CD8-positive, alpha-beta memory T cell (primary cell): ENCODE data around the gene ZNF564. TPM values are rescaled to one million over a fixed set of nuclear protein-coding genes. Genes with fewer than 3 reads are reported as not detected.

Source experiments
- CTCF ChIA-PET: fragments of 350-600 bp; sonication (Branson Sonifier 250); formaldehyde crosslinking; loops from one replicate; lab custom pipeline; 2021; ENCODE audit warnings: antibody characterized with exemption; lab: Charles Lee
- POLR2A ChIA-PET: fragments of 350-600 bp; sonication (Branson Sonifier 250); formaldehyde crosslinking; loops from one replicate; lab custom pipeline; 2021; ENCODE audit warnings: antibody characterized with exemption; lab: Charles Lee
- DNase-seq, 5 donors: peaks; one replicate each; pipeline versions ENCODE4 v3.0.0 to v3.0.0-alpha.2; 2020 to 2022; ENCODE audit warnings: mixed read lengths in 1 of 5
- H3K27ac ChIP-seq: one replicate; pipeline ENCODE4 v1.7.0; 2013; ENCODE audit warnings: low read depth, mild to moderate bottlenecking, low read length, moderate library complexity
- H3K27me3 ChIP-seq: 2 replicates; pipeline ENCODE4 v1.7.0; 2013; ENCODE audit warnings: low read length, mild to moderate bottlenecking; ENCODE audit not compliant: insufficient read depth, poor library complexity, severe bottlenecking
- H3K36me3 ChIP-seq: 2 replicates; pipeline ENCODE4 v1.7.0; 2013; ENCODE audit warnings: mild to moderate bottlenecking, low read length, moderate library complexity; ENCODE audit not compliant: insufficient read depth
- H3K4me1 ChIP-seq: 2 replicates; pipeline ENCODE4 v1.7.0; 2013; ENCODE audit warnings: mild to moderate bottlenecking, low read length, moderate library complexity; ENCODE audit not compliant: insufficient read depth
- H3K4me3 ChIP-seq: 2 replicates; pipeline ENCODE4 v1.7.0; 2013; ENCODE audit warnings: mild to moderate bottlenecking, low read length
- H3K9me3 ChIP-seq: 2 replicates; pipeline ENCODE4 v1.7.0; 2013; ENCODE audit warnings: mild to moderate bottlenecking, low read length
- H3K27ac Mint-ChIP-seq, 8 donors: one replicate each; pipeline ENCODE4 v1.8.0; 2020 to 2021; ENCODE audit warnings: mixed read lengths in 8 of 8, mild to moderate bottlenecking in 6 of 8, inconsistent platforms in 3 of 8, moderate library complexity in 3 of 8
- H3K27me3 Mint-ChIP-seq, 2 donors: one replicate each; pipeline ENCODE4 v1.8.0; 2020 to 2021; ENCODE audit warnings: mixed read lengths in 2 of 2, mild to moderate bottlenecking in 1 of 2, moderate library complexity in 1 of 2
- H3K36me3 Mint-ChIP-seq, 3 donors: one replicate each; pipeline ENCODE4 v1.8.0; 2020 to 2021; ENCODE audit warnings: mixed read lengths in 3 of 3, inconsistent platforms in 1 of 3, mild to moderate bottlenecking in 1 of 3
- H3K4me1 Mint-ChIP-seq, 3 donors: one replicate each; pipeline ENCODE4 v1.8.0; 2020 to 2021; ENCODE audit warnings: mixed read lengths in 3 of 3, inconsistent platforms in 1 of 3, mild to moderate bottlenecking in 1 of 3
- H3K4me3 Mint-ChIP-seq, 7 donors: one replicate each; pipeline ENCODE4 v1.8.0; 2020 to 2021; ENCODE audit warnings: mixed read lengths in 7 of 7, mild to moderate bottlenecking in 6 of 7, moderate library complexity in 4 of 7, inconsistent platforms in 2 of 7
- H3K9me3 Mint-ChIP-seq, 5 donors: one replicate each; pipeline ENCODE4 v1.8.0; 2020 to 2022; ENCODE audit warnings: mixed read lengths in 5 of 5, mild to moderate bottlenecking in 3 of 5, moderate library complexity in 2 of 5, inconsistent platforms in 1 of 5
- polyA plus RNA-seq: library from polyadenylated mRNA; unstranded; fragments of 300-500 nt; fragmentation: Illumina TruSeq; gene quantifications from one replicate; pipeline ENCODE4 v1.2.3, GENCODE V29; 2021
- total RNA-seq, 2 experiments: library from RNA; stranded (reverse); gene quantifications; one replicate each; pipeline ENCODE4 v1.2.3, GENCODE V29; 2021

ZNF564 gene
- total and polyA plus RNA-seq, 3 experiments from 2014 or later = 7.4 to 16.7 (median 8.0) TPM

GRCh38 chr19:12545267-12545666 is 6.0 kb downstream of the ZNF564 start:
- Histone ChIP-seq H3K9me3 (no peaks in the 10 kb centered on the region), H3K4me3 (no peak overlapping the region), H3K4me1 (peaks cover 34% of the 10 kb centered on the region), H3K27me3 (no peaks in the 10 kb centered on the region), H3K36me3 (peaks cover 4% of the 10 kb centered on the region), H3K27ac (no peak overlapping the region)
- Mint-ChIP-seq H3K9me3 (peaks cover 0 to 4% (median 0%) of the 10 kb centered on the region in 5 donors), H3K4me3 (peak overlapping the region in 2 of 7 donors; percentile 25 to 41), H3K27ac (peak overlapping the region in 7 of 8 donors; percentile 13 to 76 (median 37)), H3K4me1 (peaks cover 46 to 68% (median 61%) of the 10 kb centered on the region in 3 donors), H3K27me3 (no peaks in the 10 kb centered on the region), H3K36me3 (peaks cover 12 to 52% (median 24%) of the 10 kb centered on the region in 3 donors)
- CTCF ChIA-PET = interaction anchor here (1.0 kb wide), 1 partner anchor 17 kb away, joined by 3 read pairs; no protein-coding TSS in a partner anchor
- DNase-seq = no peak
- POLR2A ChIA-PET = no interaction called here

GRCh38 chr19:12544401-12544876 is 6.8 kb downstream of the ZNF564 start:
- Histone ChIP-seq H3K27me3 (no peaks in the 10 kb centered on the region), H3K27ac (no peak overlapping the region), H3K36me3 (peaks cover under 1% of the 10 kb centered on the region), H3K4me1 (peaks cover 26% of the 10 kb centered on the region), H3K9me3 (no peaks in the 10 kb centered on the region), H3K4me3 (no peak overlapping the region)
- Mint-ChIP-seq H3K27me3 (no peaks in the 10 kb centered on the region), H3K4me3 (peak overlapping the region in 1 of 7 donors; percentile 20), H3K9me3 (peaks cover 0 to 4% (median 0%) of the 10 kb centered on the region in 5 donors), H3K27ac (peak overlapping the region in 7 of 8 donors; percentile 24 to 78 (median 40)), H3K36me3 (peaks cover 16 to 57% (median 25%) of the 10 kb centered on the region in 3 donors), H3K4me1 (peaks cover 46 to 64% (median 61%) of the 10 kb centered on the region in 3 donors)
- DNase-seq = no peak
- ChIA-PET POLR2A (no interaction called here), CTCF (no interaction called here)

- ChIA-PET POLR2A (no interaction called here), CTCF (no interaction called here)
- no peaks in the 10 kb centered on the region for H3K9me3 ChIP-seq
- no peak for DNase-seq
- H3K9me3 Mint-ChIP-seq = peaks cover 0 to 4% (median 0%) of the 10 kb centered on the region in 5 donors
- no peaks in the 10 kb centered on the region for H3K27me3 ChIP-seq
- peak overlapping the region in 5 of 8 donors; percentile 24 to 71 (median 45) for H3K27ac Mint-ChIP-seq
- no peak overlapping the region for H3K4me3 ChIP-seq
- H3K27ac ChIP-seq = peak overlapping the region; percentile 14
- peaks cover 16 to 52% (median 25%) of the 10 kb centered on the region in 3 donors for H3K36me3 Mint-ChIP-seq
- H3K4me3 Mint-ChIP-seq = peak overlapping the region in 2 of 7 donors; percentile 14 to 31
- peaks cover 20% of the 10 kb centered on the region for H3K4me1 ChIP-seq
- H3K36me3 ChIP-seq = no peaks in the 10 kb centered on the region
- H3K27me3 Mint-ChIP-seq = no peaks in the 10 kb centered on the region
- H3K4me1 Mint-ChIP-seq = peaks cover 41 to 58% (median 55%) of the 10 kb centered on the region in 3 donors
Observed at GRCh38 chr19:12543855-12544254, 7.4 kb downstream of the ZNF564 start.

GRCh38 chr19:12527034-12527836 is 24.0 kb downstream of the ZNF564 start:
- Histone ChIP-seq H3K9me3 (peaks cover 79% of the 10 kb centered on the region), H3K4me3 (no peak overlapping the region), H3K36me3 (peaks cover 48% of the 10 kb centered on the region), H3K4me1 (no peaks in the 10 kb centered on the region), H3K27ac (no peak overlapping the region), H3K27me3 (no peaks in the 10 kb centered on the region)
- no peak overlapping the region for H3K4me3 Mint-ChIP-seq
- H3K9me3 Mint-ChIP-seq = peaks cover 35 to 94% (median 92%) of the 10 kb centered on the region in 5 donors
- peaks cover 42 to 87% (median 82%) of the 10 kb centered on the region in 3 donors for H3K36me3 Mint-ChIP-seq
- DNase-seq = peak in 1 of 5 donors; percentile 13
- H3K27ac Mint-ChIP-seq = peak overlapping the region in 1 of 8 donors; percentile 38
- no peaks in the 10 kb centered on the region for H3K27me3 Mint-ChIP-seq
- H3K4me1 Mint-ChIP-seq = peaks cover 5 to 10% (median 10%) of the 10 kb centered on the region in 3 donors
- CTCF ChIA-PET = no interaction called here
- POLR2A ChIA-PET = no interaction called here

GRCh38 chr19:12526542-12526941 is 24.7 kb downstream of the ZNF564 start:
- DNase-seq = no peak
- ChIA-PET POLR2A (no interaction called here), CTCF (no interaction called here)
- Mint-ChIP-seq H3K36me3 (peaks cover 40 to 87% (median 81%) of the 10 kb centered on the region in 3 donors), H3K4me3 (no peak overlapping the region), H3K9me3 (peaks cover 40 to 97% (median 94%) of the 10 kb centered on the region in 5 donors), H3K27ac (no peak overlapping the region), H3K4me1 (peaks cover 5 to 8% (median 6%) of the 10 kb centered on the region in 3 donors), H3K27me3 (no peaks in the 10 kb centered on the region)
- H3K4me3 ChIP-seq = peak overlapping the region; percentile 6
- H3K9me3 ChIP-seq = peaks cover 85% of the 10 kb centered on the region
- peaks cover 48% of the 10 kb centered on the region for H3K36me3 ChIP-seq
- H3K27ac ChIP-seq = no peak overlapping the region
- no peaks in the 10 kb centered on the region for H3K4me1 ChIP-seq
- no peaks in the 10 kb centered on the region for H3K27me3 ChIP-seq

GRCh38 chr19:12521996-12522395 is 29.3 kb downstream of the ZNF564 start:
- Mint-ChIP-seq H3K36me3 (peaks cover 20 to 70% (median 57%) of the 10 kb centered on the region in 3 donors), H3K9me3 (peaks cover 26 to 94% (median 89%) of the 10 kb centered on the region in 5 donors), H3K4me3 (no peak overlapping the region), H3K27ac (no peak overlapping the region), H3K27me3 (no peaks in the 10 kb centered on the region), H3K4me1 (peaks cover 0 to 2% (median 0%) of the 10 kb centered on the region in 3 donors)
- Histone ChIP-seq H3K36me3 (peaks cover 17% of the 10 kb centered on the region), H3K9me3 (peaks cover 63% of the 10 kb centered on the region), H3K27me3 (no peaks in the 10 kb centered on the region), H3K27ac (no peak overlapping the region), H3K4me3 (no peak overlapping the region), H3K4me1 (no peaks in the 10 kb centered on the region)
- no peak for DNase-seq
- POLR2A ChIA-PET = no interaction called here
- CTCF ChIA-PET = no interaction called here

GRCh38 chr19:12513531-12514061 is 37.7 kb downstream of the ZNF564 start:
- no peak overlapping the region for H3K27ac Mint-ChIP-seq
- POLR2A ChIA-PET = no interaction called here
- no peaks in the 10 kb centered on the region for H3K27me3 ChIP-seq
- H3K4me3 Mint-ChIP-seq = no peak overlapping the region
- peaks cover 9% of the 10 kb centered on the region for H3K9me3 ChIP-seq
- no peak for DNase-seq
- H3K36me3 Mint-ChIP-seq = peaks cover 6 to 28% (median 7%) of the 10 kb centered on the region in 3 donors
- CTCF ChIA-PET = interaction anchor here (1.0 kb wide), 1 partner anchor 91 kb away, joined by 3 read pairs; no protein-coding TSS in a partner anchor
- no peaks in the 10 kb centered on the region for H3K36me3 ChIP-seq
- no peaks in the 10 kb centered on the region for H3K4me1 ChIP-seq
- no peaks in the 10 kb centered on the region for H3K4me1 Mint-ChIP-seq
- H3K9me3 Mint-ChIP-seq = peaks cover 0 to 58% (median 36%) of the 10 kb centered on the region in 5 donors
- H3K4me3 ChIP-seq = no peak overlapping the region
- H3K27ac ChIP-seq = no peak overlapping the region
- H3K27me3 Mint-ChIP-seq = peaks cover 4 to 12% of the 10 kb centered on the region in 2 donors
